Lower leg skin (tissue), 3 donors: ENCODE data around the gene HIPK2.

Experiments used
- CTCF ChIP-seq, 3 donors: fragments of 450-650 bp; IDR thresholded peaks; one replicate each; pipeline ENCODE4 v1.5.1; 2016; ENCODE audit warnings: antibody characterized with exemption in 3 of 3, mild to moderate bottlenecking in 3 of 3, moderate library complexity in 2 of 3
- POLR2A ChIP-seq, 2 donors: fragments of 450-650 bp; IDR thresholded peaks; one replicate each; pipeline ENCODE4 v1.6.1; 2016 to 2017; ENCODE audit warnings: antibody characterized with exemption in 2 of 2, mild to moderate bottlenecking in 1 of 2, moderate library complexity in 1 of 2

DNA sequence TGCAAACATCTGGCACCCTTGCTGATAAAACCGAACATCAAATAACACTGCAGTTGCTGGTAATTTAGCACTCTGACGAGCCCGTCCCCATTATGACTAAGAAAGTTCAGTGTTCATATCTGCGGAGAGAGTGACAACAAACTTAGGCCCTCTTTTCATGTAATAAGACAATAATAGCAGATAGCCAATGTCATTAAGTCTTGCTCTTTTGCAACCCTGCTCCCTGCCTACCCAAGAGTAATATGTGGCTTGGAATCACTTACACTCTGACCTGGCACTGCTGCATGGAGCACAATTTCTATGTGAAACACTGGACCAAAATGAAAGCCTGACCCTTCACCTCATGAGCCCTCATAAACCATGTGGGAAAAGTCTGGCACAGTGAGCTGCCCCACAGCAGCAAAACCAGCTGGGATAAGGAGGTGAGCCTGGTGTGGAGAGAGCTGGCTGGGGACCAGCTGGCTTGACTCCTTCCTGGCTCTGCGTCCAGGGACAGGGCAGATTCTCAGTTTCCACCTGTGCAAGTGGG, 86.5 kb downstream of the HIPK2 start:
- TF ChIP-seq CTCF (IDR thresholded peaks at IDR 0.05): no peak
- no peak for TF ChIP-seq POLR2A (IDR thresholded peaks at IDR 0.05)
